Epithelial cell of proximal tubule (primary cell): ENCODE measurements around the gene SRXN1. TPM values are rescaled to one million over a fixed set of nuclear protein-coding genes. Genes with fewer than 3 reads are reported as not detected.

Experiments used
- DNase-seq: peaks from one replicate; pipeline ENCODE4 v3.0.0-alpha.2; 2011; ENCODE audit warnings: low read depth
- H3K4me3 ChIP-seq: 2 replicates; pipeline ENCODE4 v1.5.1; 2011; ENCODE audit warnings: low read depth, mild to moderate bottlenecking, low read length
- total RNA-seq: library from RNA; depleted of rRNA; stranded (reverse); fragments of >200 nt; gene quantifications from 2 replicates; pipeline ENCODE4 v1.2.3, GENCODE V29; 2015
- TF ChIP-seq, protein P1 (sequence below): conservative IDR thresholded peaks from 2 replicates; pipeline ENCODE4 v1.5.1; 2012; ENCODE audit warnings: low read depth, mild to moderate bottlenecking, low read length

SRXN1 gene
- total RNA-seq, 1 donor from 2014 or later = 35.4 TPM

DNA sequence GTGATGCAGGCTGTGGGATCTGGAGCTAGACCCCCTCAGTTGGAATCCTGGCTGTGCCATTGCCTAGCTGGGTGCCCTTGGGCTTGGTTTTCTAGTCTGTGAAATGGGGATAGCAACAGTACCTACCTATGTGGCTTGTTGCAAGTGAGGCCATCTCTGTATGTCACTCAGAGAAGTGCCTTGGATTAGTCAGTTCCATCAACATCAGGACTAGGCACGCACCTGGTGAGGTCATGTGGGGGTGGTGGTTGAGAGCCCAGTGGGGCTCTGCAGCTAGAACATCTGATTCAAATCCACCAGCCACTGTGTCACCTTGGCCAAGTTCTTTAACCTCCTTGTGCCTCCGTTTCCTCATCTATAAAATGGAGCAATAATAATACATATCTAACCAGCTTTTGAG is 55.4 kb downstream of the SRXN1 start:
- H3K4me3 ChIP-seq = no peak overlapping the region
- no peak for DNase-seq
- TF ChIP-seq, protein P1, sequence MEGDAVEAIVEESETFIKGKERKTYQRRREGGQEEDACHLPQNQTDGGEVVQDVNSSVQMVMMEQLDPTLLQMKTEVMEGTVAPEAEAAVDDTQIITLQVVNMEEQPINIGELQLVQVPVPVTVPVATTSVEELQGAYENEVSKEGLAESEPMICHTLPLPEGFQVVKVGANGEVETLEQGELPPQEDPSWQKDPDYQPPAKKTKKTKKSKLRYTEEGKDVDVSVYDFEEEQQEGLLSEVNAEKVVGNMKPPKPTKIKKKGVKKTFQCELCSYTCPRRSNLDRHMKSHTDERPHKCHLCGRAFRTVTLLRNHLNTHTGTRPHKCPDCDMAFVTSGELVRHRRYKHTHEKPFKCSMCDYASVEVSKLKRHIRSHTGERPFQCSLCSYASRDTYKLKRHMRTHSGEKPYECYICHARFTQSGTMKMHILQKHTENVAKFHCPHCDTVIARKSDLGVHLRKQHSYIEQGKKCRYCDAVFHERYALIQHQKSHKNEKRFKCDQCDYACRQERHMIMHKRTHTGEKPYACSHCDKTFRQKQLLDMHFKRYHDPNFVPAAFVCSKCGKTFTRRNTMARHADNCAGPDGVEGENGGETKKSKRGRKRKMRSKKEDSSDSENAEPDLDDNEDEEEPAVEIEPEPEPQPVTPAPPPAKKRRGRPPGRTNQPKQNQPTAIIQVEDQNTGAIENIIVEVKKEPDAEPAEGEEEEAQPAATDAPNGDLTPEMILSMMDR = no peak

Other genes starting within 250 kb of the SRXN1 start
- gene RBCK1, start 244.9 kb downstream of the SRXN1 start, total RNA-seq = 106 and 133 TPM in 2 replicates
- 16.4 and 18.2 TPM in 2 replicates for gene TBC1D20, start 190.7 kb downstream of the SRXN1 start, total RNA-seq
- 84.8 and 112 TPM in 2 replicates for gene CSNK2A1, start 109.4 kb downstream of the SRXN1 start, total RNA-seq
- 2.6 and 4.0 TPM in 2 replicates for gene TCF15, start 42.9 kb downstream of the SRXN1 start, total RNA-seq
- gene SCRT2, start 22.6 kb upstream of the SRXN1 start, total RNA-seq = not detected in 2 replicates
- 0.46 and 1.7 TPM in 2 replicates for gene SLC52A3, start 115.3 kb upstream of the SRXN1 start, total RNA-seq
- 10.9 and 18.3 TPM in 2 replicates for gene FAM110A, start 180.5 kb upstream of the SRXN1 start, total RNA-seq